ENCODE results near the gene RUSC1. TPM values are rescaled to one million over a fixed set of nuclear protein-coding genes. Genes with fewer than 3 reads are reported as not detected.

The RUSC1 gene
- total RNA-seq, 4 donors from 2014 or later = 35.8 to 52.0 (median 40.1) TPM

DNA sequence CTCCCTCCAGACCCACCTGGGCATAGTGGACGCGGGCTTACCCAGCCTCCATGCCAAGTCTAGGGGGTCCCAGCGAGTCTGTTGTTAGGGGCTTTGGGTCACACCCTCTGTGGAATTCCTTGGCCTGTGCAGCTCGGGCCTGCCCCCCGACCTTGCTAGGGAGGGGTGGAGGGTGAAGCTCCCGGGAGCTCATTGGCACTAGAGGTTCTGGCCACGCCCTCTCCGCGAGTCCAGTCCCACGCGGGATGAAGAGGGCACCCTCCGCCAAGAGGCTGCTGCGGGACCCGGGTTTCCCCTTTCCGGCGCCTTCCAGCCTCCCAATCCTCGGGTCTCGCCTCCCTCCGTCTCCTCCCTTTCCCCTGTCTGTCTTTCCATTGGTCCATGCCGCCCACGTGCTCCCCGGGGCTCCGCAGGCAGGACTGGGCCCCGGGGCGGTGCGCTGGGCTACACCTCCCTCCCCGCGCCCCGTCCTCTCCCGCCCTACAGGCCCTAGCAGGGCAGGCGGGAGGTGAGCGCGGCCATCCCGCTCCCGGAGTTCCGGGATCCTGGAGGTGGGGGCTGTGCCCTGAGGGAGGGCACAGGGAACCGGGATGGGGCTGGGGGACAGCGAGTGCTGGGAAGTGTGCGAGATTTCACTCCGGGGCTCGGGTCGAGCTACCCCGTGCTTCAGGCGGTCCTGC, 3.5 kb downstream of the RUSC1 start:
- TF ChIP-seq, protein P1, sequence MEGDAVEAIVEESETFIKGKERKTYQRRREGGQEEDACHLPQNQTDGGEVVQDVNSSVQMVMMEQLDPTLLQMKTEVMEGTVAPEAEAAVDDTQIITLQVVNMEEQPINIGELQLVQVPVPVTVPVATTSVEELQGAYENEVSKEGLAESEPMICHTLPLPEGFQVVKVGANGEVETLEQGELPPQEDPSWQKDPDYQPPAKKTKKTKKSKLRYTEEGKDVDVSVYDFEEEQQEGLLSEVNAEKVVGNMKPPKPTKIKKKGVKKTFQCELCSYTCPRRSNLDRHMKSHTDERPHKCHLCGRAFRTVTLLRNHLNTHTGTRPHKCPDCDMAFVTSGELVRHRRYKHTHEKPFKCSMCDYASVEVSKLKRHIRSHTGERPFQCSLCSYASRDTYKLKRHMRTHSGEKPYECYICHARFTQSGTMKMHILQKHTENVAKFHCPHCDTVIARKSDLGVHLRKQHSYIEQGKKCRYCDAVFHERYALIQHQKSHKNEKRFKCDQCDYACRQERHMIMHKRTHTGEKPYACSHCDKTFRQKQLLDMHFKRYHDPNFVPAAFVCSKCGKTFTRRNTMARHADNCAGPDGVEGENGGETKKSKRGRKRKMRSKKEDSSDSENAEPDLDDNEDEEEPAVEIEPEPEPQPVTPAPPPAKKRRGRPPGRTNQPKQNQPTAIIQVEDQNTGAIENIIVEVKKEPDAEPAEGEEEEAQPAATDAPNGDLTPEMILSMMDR (IDR thresholded peaks at IDR 0.05) = peak in 2 of 6 experiments; percentile 12 to 18
- peak in 2 of 4 donors; percentile 85 to 88 for TF ChIP-seq POLR2A (IDR thresholded peaks at IDR 0.05)
- intact Hi-C loops (cut with DNase I) = no loop called here
- Histone ChIP-seq H3K9me3 (no peaks in the 10 kb centered on the region), H3K36me3 (peaks cover 0 to 41% (median 7%) of the 10 kb centered on the region in 3 donors), H3K4me3 (peak overlapping the region; percentile 61 to 95 (median 80)), H3K4me1 (peaks cover 35 to 58% (median 36%) of the 10 kb centered on the region in 3 donors), H3K27ac (peak overlapping the region; percentile 96 to 99 (median 98)), H3K27me3 (no peaks in the 10 kb centered on the region)
- WGBS, 2 donors = 0% methylated on average over 6 of the region's 44 CpGs; no CpG with 5 or more reads in 1 of the 2 donors
- DNase-seq = peak; percentile 70

DNA sequence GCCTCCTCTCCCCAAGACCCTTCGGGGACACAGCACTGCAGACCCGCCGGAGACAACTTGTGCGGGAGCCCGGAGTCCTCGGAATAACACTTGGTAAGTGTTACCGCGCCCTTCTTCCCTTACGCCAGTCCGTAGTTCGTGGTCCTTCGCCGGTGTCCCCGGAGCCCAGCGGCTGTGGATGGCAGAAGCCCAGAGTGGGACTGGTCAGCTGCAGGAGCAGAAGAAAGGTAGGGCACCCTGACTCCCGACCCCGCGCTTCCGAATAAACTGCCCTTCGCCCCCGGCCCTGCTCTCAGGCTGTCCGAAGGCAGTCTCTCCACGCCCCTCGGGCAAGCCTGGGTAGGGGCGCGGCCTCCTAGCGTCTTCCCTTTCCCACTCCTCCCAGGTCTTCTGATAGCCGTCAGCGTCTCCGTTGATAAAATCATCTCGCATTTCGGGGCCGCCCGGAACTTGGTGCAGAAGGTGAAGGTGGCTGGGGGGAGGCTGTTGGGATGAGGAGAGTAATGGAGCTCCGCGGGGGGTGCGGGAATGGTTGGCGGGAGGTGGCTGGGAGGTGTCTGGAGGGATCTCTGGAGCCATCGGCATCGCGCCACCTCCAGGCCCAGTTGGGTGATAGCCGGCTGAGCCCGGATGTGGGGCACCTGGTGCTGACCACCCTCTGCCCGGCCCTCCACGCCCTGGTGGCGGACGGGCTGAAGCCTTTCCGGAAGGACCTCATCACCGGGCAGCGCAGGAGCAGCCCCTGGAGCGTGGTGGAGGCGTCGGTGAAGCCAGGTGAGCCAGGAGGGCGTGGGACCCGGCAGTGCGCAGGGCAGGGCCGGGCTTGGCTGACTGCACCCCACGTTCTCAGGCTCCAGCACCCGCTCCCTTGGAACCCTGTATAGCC, 4.3 kb downstream of the RUSC1 start:
- intact Hi-C loops (cut with DNase I) = loop anchor here (5.0 kb wide), 1 partner anchor 73 kb away; no protein-coding TSS in a partner anchor
- H3K27ac ChIP-seq = peak overlapping the region; percentile 96 to 99 (median 98)
- DNase-seq = no peak
- 4 to 12% methylated on average over 15 to 38 of the region's 59 CpGs for WGBS, 2 donors
- no peaks in the 10 kb centered on the region for H3K27me3 ChIP-seq
- TF ChIP-seq POLR2A (IDR thresholded peaks at IDR 0.05) = no peak
- TF ChIP-seq, protein P1 (IDR thresholded peaks at IDR 0.05) = peak in 5 of 6 experiments; percentile 27 to 61 (median 36)
- no peaks in the 10 kb centered on the region for H3K9me3 ChIP-seq
- peaks cover 35 to 56% (median 35%) of the 10 kb centered on the region in 3 donors for H3K4me1 ChIP-seq
- peaks cover 0 to 42% (median 12%) of the 10 kb centered on the region in 3 donors for H3K36me3 ChIP-seq
- H3K4me3 ChIP-seq = peak overlapping the region; percentile 61 to 95 (median 80)

DNA sequence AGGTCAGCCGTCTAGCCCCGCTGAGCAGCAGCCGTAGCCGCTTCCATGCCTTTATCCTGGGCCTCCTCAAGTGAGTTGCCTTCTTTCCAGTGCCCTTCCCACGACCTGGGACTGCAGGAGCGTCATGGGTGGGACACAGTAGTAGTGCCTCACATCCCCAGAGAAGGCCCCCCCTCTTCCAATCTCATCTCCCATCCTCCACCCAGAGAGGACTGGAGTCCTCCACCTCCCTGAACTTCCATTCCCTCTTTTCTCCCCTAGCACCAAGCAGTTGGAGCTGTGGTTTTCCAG, 4.9 kb downstream of the RUSC1 start:
- no peaks in the 10 kb centered on the region for H3K27me3 ChIP-seq
- H3K4me3 ChIP-seq = peak overlapping the region; percentile 61 to 95 (median 80)
- H3K36me3 ChIP-seq = peaks cover 5 to 48% (median 18%) of the 10 kb centered on the region in 3 donors
- no peak for DNase-seq
- intact Hi-C loops (cut with DNase I) = loop anchor here (5.0 kb wide), 1 partner anchor 73 kb away; no protein-coding TSS in a partner anchor
- TF ChIP-seq, protein P1 (IDR thresholded peaks at IDR 0.05) = no peak
- TF ChIP-seq POLR2A (IDR thresholded peaks at IDR 0.05) = no peak
- H3K4me1 ChIP-seq = peaks cover 29 to 54% (median 30%) of the 10 kb centered on the region in 3 donors
- 23 to 33% methylated on average over 1 to 3 of the region's 6 CpGs for WGBS, 2 donors
- H3K9me3 ChIP-seq = no peaks in the 10 kb centered on the region
- peak overlapping the region; percentile 96 to 99 (median 98) for H3K27ac ChIP-seq

DNA sequence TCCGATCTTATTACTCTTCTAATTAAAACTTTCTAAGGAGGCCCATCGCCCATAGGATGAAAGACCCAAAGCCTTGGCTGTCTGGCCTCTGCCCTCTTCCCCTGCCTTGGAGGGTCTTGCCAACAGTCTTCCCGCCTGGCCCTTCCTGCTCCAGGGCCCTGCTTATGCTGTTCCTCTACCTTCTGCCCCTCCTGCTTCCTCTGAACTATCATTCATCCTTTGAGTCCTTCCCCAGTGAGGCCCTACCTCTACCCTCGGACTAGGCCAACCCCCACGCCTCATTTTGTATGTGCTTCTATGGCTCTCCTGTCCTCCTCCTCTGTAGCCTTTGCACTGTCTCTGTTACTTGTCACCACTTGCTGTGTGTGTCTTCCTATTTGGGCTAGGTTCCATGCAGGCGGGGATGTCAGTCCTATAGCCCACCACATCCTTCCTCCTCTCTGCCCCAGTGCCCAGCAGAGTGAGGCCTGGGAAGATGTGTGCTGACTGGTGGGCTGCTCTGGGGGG, 5.4 kb downstream of the RUSC1 start:
- H3K9me3 ChIP-seq = no peaks in the 10 kb centered on the region
- peaks cover 5 to 53% (median 23%) of the 10 kb centered on the region in 3 donors for H3K36me3 ChIP-seq
- no peak for TF ChIP-seq POLR2A (IDR thresholded peaks at IDR 0.05)
- TF ChIP-seq, protein P1 (IDR thresholded peaks at IDR 0.05) = no peak
- WGBS, 2 donors = 77 to 80% methylated on average over 6 of the region's 6 CpGs
- no peak for DNase-seq
- H3K27me3 ChIP-seq = no peaks in the 10 kb centered on the region
- H3K4me1 ChIP-seq = peaks cover 26 to 49% (median 27%) of the 10 kb centered on the region in 3 donors
- no peak overlapping the region for H3K4me3 ChIP-seq
- intact Hi-C loops (cut with DNase I) = loop anchor here (5.0 kb wide), 1 partner anchor 74 kb away; no protein-coding TSS in a partner anchor
- H3K27ac ChIP-seq = peak overlapping the region in 3 of 4 donors; percentile 96 to 99 (median 98)

Data from esophagus squamous epithelium (tissue), 5 donors.